ENCODE results near the gene PLK2. TPM values are rescaled to one million over a fixed set of nuclear protein-coding genes. Genes with fewer than 3 reads are reported as not detected.

Gene PLK2
- total RNA-seq, 4 donors from 2014 or later = 18.2 to 61.4 (median 36.4) TPM

GRCh38 chr5:58439094-58439644, 20.7 kb downstream of the PLK2 start:
- no peaks in the 10 kb centered on the region for H3K4me1 ChIP-seq
- H3K9me3 ChIP-seq = no peaks in the 10 kb centered on the region
- no peak overlapping the region for H3K4me3 ChIP-seq
- peaks cover 10% of the 10 kb centered on the region for H3K27me3 ChIP-seq
- WGBS, 2 donors (ENCODE audit: low coverage in 1 of 2) = 60 to 80% methylated on average over 3 to 5 of the region's 5 CpGs
- no peaks in the 10 kb centered on the region for H3K36me3 ChIP-seq
- no peak for ATAC-seq
- no peak overlapping the region for H3K27ac ChIP-seq
- TF ChIP-seq CTCF (IDR thresholded peaks at IDR 0.05) (no peak), POLR2AphosphoS5 (IDR thresholded peaks at IDR 0.05) (no peak), POLR2A (IDR thresholded peaks at IDR 0.05) (no peak), EP300 (IDR thresholded peaks at IDR 0.05) (no peak)

- no peak overlapping the region for H3K4me3 ChIP-seq
- no peaks in the 10 kb centered on the region for H3K9me3 ChIP-seq
- TF ChIP-seq EP300 (IDR thresholded peaks at IDR 0.05) = no peak
- no peak for TF ChIP-seq POLR2AphosphoS5 (IDR thresholded peaks at IDR 0.05)
- TF ChIP-seq POLR2A (IDR thresholded peaks at IDR 0.05) = no peak
- TF ChIP-seq CTCF (IDR thresholded peaks at IDR 0.05) = no peak
- ATAC-seq = no peak
- peaks cover 3% of the 10 kb centered on the region for H3K27me3 ChIP-seq
- no peaks in the 10 kb centered on the region for H3K4me1 ChIP-seq
- H3K27ac ChIP-seq = no peak overlapping the region
- H3K36me3 ChIP-seq = no peaks in the 10 kb centered on the region
- 88 to 97% methylated on average over 3 of the region's 3 CpGs for WGBS, 2 donors (ENCODE audit: low coverage in 1 of 2)
Observed at GRCh38 chr5:58437661-58438060, 22.2 kb downstream of the PLK2 start.

GRCh38 chr5:58431832-58432231, 28.1 kb downstream of the PLK2 start:
- no peaks in the 10 kb centered on the region for H3K36me3 ChIP-seq
- no peaks in the 10 kb centered on the region for H3K27me3 ChIP-seq
- no peak for TF ChIP-seq EP300 (IDR thresholded peaks at IDR 0.05)
- no peak for TF ChIP-seq POLR2AphosphoS5 (IDR thresholded peaks at IDR 0.05)
- TF ChIP-seq POLR2A (IDR thresholded peaks at IDR 0.05) = no peak
- no peak for TF ChIP-seq CTCF (IDR thresholded peaks at IDR 0.05)
- no peak for ATAC-seq
- no peak overlapping the region for H3K27ac ChIP-seq
- no peaks in the 10 kb centered on the region for H3K9me3 ChIP-seq
- no peaks in the 10 kb centered on the region for H3K4me1 ChIP-seq
- H3K4me3 ChIP-seq = no peak overlapping the region
- 63 to 68% methylated on average over 2 of the region's 2 CpGs for WGBS, 2 donors (ENCODE audit: low coverage in 1 of 2)

GRCh38 chr5:58412932-58413331, 47.0 kb downstream of the PLK2 start:
- Histone ChIP-seq H3K27ac (no peak overlapping the region), H3K27me3 (no peaks in the 10 kb centered on the region), H3K36me3 (no peaks in the 10 kb centered on the region), H3K4me1 (no peaks in the 10 kb centered on the region), H3K4me3 (no peak overlapping the region), H3K9me3 (no peaks in the 10 kb centered on the region)
- TF ChIP-seq POLR2A (IDR thresholded peaks at IDR 0.05) (no peak), POLR2AphosphoS5 (IDR thresholded peaks at IDR 0.05) (no peak), EP300 (IDR thresholded peaks at IDR 0.05) (no peak), CTCF (IDR thresholded peaks at IDR 0.05) (no peak)
- 78 to 83% methylated on average over 1 of the region's 1 CpG for WGBS, 2 donors (ENCODE audit: low coverage in 1 of 2)
- no peak for ATAC-seq

- 68 to 83% methylated on average over 2 of the region's 2 CpGs for WGBS, 2 donors (ENCODE audit: low coverage in 1 of 2)
- TF ChIP-seq POLR2A (IDR thresholded peaks at IDR 0.05) (no peak), POLR2AphosphoS5 (IDR thresholded peaks at IDR 0.05) (no peak), CTCF (IDR thresholded peaks at IDR 0.05) (no peak), EP300 (IDR thresholded peaks at IDR 0.05) (no peak)
Observed at GRCh38 chr5:58412081-58412480, 47.8 kb downstream of the PLK2 start.

More at GRCh38 chr5:58412081-58412480, 47.8 kb downstream of the PLK2 start:
- Histone ChIP-seq H3K4me3 (no peak overlapping the region), H3K27ac (no peak overlapping the region), H3K27me3 (no peaks in the 10 kb centered on the region), H3K4me1 (no peaks in the 10 kb centered on the region), H3K9me3 (no peaks in the 10 kb centered on the region), H3K36me3 (no peaks in the 10 kb centered on the region)
- ATAC-seq = no peak
